AG04450 (cell line): ENCODE data around the gene GCGR. TPM values are rescaled to one million over a fixed set of nuclear protein-coding genes. Genes with fewer than 3 reads are reported as not detected.
A peak's percentile ranks its signal among the peaks of the same experiment; 100 is the strongest.

Source experiments
- CTCF ChIA-PET: fragments of 300-600, 350-600 bp; formaldehyde crosslinking; extraction: SDS; loops from one replicate; lab custom pipeline; 2022; ENCODE audit warnings: antibody characterized with exemption, inconsistent platforms; lab: Charles Lee
- POLR2A ChIA-PET: fragments of 350-600 bp; formaldehyde crosslinking; extraction: SDS; loops from one replicate; lab custom pipeline; 2021; ENCODE audit warnings: antibody characterized with exemption, inconsistent platforms; lab: Yijun Ruan, JAX
- DNase-seq: peaks from one replicate; pipeline ENCODE4 v3.0.0-alpha.2; 2011; ENCODE audit warnings: low read depth, low spot score
- H3K27ac ChIP-seq: one replicate; pipeline ENCODE4 v1.5.1; 2012; ENCODE audit warnings: low read depth, low read length, control low read depth
- H3K27me3 ChIP-seq: one replicate; pipeline ENCODE4 v1.6.0; 2012; ENCODE audit warnings: low read length; ENCODE audit not compliant: control insufficient read depth, insufficient read depth
- H3K4me3 ChIP-seq: 2 replicates; pipeline ENCODE4 v1.5.1; 2011; ENCODE audit warnings: mild to moderate bottlenecking, low read depth, low read length, control low read depth
- H3K9me3 ChIP-seq: 2 replicates; pipeline ENCODE4 v1.5.1; 2012; ENCODE audit warnings: low read length; ENCODE audit not compliant: control insufficient read depth, insufficient read depth
- polyA plus RNA-seq: library from polyadenylated mRNA; depleted of rRNA; stranded (reverse); fragments of >200 nt; gene quantifications from 2 replicates; pipeline ENCODE4 v1.2.3, GENCODE V29; 2011
- TF ChIP-seq, protein P1 (sequence below): IDR thresholded peaks from 2 replicates; pipeline ENCODE4 v1.5.1; 2011; ENCODE audit warnings: low read depth, low read length, control low read depth, inconsistent platforms

Gene GCGR
- polyA plus RNA-seq, 1 experiment: not detected

DNA sequence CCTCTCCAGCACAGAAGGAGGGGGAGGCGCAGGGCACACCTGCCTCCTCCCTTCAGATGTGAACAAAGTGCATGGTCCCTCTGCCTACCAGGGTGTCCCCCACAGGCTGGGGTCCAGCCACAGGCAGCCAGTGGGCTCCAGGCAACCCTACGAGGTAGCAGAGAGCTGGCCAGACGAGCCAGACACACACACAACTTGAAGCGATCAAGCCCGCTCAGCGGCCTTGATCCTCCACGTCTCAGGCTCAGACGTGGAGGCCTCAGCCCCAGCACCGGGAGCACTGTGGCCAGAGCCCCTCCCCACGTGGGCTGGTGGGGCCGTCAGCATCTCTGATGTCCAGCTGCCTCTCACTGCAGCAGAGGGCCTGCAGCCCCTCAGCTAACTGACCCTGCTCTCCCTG lies 20.6 kb downstream of the GCGR start:
- Histone ChIP-seq H3K4me3 (no peak overlapping the region), H3K27ac (no peak overlapping the region), H3K9me3 (no peaks in the 10 kb centered on the region; the same call in 1 of the 2 replicates), H3K27me3 (no peaks in the 10 kb centered on the region)
- CTCF ChIA-PET: interaction anchor here (0.5 kb wide), 1 partner anchor 20 kb away, joined by 5 read pairs; no protein-coding TSS in a partner anchor
- DNase-seq: no peak
- POLR2A ChIA-PET: interaction anchor here (1.4 kb wide), 1 partner anchor 17 kb away, joined by 4 read pairs; no protein-coding TSS in a partner anchor
- TF ChIP-seq, protein P1, sequence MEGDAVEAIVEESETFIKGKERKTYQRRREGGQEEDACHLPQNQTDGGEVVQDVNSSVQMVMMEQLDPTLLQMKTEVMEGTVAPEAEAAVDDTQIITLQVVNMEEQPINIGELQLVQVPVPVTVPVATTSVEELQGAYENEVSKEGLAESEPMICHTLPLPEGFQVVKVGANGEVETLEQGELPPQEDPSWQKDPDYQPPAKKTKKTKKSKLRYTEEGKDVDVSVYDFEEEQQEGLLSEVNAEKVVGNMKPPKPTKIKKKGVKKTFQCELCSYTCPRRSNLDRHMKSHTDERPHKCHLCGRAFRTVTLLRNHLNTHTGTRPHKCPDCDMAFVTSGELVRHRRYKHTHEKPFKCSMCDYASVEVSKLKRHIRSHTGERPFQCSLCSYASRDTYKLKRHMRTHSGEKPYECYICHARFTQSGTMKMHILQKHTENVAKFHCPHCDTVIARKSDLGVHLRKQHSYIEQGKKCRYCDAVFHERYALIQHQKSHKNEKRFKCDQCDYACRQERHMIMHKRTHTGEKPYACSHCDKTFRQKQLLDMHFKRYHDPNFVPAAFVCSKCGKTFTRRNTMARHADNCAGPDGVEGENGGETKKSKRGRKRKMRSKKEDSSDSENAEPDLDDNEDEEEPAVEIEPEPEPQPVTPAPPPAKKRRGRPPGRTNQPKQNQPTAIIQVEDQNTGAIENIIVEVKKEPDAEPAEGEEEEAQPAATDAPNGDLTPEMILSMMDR: no peak

DNA sequence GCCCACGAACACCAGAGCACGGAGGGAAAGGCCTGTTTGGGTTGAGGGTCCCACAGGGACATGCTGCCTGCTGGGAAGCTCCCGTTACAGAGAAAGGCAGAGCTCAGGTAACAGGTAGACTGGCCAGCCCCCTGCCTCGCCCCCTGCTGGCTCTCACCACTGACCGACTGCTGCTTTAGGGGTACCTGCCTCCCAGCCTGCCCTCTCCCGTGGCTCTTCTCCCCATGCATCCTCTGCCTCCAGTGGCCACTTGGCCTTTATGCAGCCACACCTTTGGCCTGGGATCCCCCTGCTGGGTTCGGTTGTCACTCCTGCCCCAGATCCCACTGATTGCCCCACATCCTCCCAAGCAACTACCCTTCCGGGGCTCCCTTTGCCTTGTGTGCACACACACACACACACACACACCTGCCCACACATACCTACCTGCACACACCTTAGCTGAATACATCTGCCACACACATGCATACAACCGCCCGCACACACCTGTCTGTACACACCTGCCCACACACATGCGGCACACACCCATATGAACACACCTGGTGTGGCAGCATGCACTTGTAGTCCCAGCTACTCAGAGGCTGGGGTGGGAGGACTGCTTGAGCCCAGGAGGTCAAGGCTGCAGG lies 22.0 kb downstream of the GCGR start:
- Histone ChIP-seq H3K27ac (no peak overlapping the region), H3K4me3 (no peak overlapping the region), H3K27me3 (no peaks in the 10 kb centered on the region), H3K9me3 (no peaks in the 10 kb centered on the region; the same call in 1 of the 2 replicates)
- CTCF ChIA-PET: interaction anchor here (0.6 kb wide), 1 partner anchor 347 kb away, joined by 3 read pairs; no protein-coding TSS in a partner anchor
- DNase-seq: no peak
- TF ChIP-seq, protein P1: no peak
- POLR2A ChIA-PET: interaction anchor here (1.4 kb wide), 1 partner anchor 18 kb away, joined by 4 read pairs; no protein-coding TSS in a partner anchor

DNA sequence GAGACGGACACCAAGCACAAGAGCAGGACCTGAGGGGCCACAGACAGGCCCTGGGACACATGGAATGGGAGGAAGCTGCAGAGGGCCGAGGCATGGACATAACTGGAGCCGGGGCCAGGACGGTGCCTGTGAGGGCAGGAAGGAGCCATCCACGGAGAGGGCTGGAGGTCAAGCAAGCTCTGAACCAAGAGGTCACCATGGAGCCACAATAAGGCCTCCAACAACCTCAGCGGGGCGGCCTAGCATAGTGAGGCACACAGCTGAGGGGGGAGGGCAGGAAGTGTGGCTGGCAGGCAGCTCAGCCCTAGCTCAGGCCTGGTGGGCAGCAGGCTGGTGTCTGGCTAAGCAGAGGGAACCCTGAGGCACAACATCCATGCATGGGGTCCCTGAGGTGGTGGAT lies 24.7 kb downstream of the GCGR start:
- Histone ChIP-seq H3K27me3 (no peaks in the 10 kb centered on the region), H3K9me3 (no peaks in the 10 kb centered on the region; the same call in 1 of the 2 replicates), H3K27ac (no peak overlapping the region), H3K4me3 (no peak overlapping the region)
- DNase-seq: no peak
- ChIA-PET POLR2A (no interaction called here), CTCF (no interaction called here)
- TF ChIP-seq, protein P1: no peak

GRCh38 chr17:81829858-81830257 lies 25.9 kb downstream of the GCGR start:
- DNase-seq: no peak
- TF ChIP-seq, protein P1: no peak
- Histone ChIP-seq H3K9me3 (no peaks in the 10 kb centered on the region; the same call in 1 of the 2 replicates), H3K4me3 (no peak overlapping the region), H3K27me3 (no peaks in the 10 kb centered on the region), H3K27ac (no peak overlapping the region)
- ChIA-PET CTCF (no interaction called here), POLR2A (no interaction called here)

DNA sequence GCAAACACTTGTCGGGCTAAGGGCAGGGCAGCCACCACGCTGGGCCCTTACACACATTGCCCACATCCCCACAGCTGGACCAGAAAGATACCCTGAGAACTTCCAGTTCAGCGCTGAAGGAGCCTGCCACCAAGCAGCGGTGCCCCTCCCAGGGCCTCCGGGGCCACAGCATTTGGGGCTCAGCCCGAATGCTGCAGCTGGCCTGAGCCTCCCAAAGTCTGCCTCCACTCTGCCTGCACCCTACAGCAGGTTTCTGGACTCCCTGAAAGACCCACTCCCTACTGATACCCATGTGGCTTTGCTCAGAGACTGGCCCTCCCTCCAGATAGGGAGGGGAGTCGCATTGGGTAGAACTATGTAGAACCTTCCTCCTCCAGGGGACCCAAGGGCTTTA lies 27.6 kb downstream of the GCGR start:
- POLR2A ChIA-PET: no interaction called here
- CTCF ChIA-PET: no interaction called here
- Histone ChIP-seq H3K4me3 (peak overlapping the region; percentile 80), H3K27ac (no peak overlapping the region), H3K9me3 (no peaks in the 10 kb centered on the region; the same call in 1 of the 2 replicates), H3K27me3 (no peaks in the 10 kb centered on the region)
- TF ChIP-seq, protein P1: no peak
- no peak for DNase-seq
